GM18507 (cell line): ENCODE data around the gene PFKP.
"Not testable (repeated sequence)": the region's sequence is repeated elsewhere in the genome, so short reads cannot be mapped to it uniquely, and the experiment has no call there.

Experiments
- DNase-seq: peaks from one replicate; pipeline ENCODE4 v3.0.0; 2011; ENCODE audit warnings: low read depth; ENCODE audit not compliant: insufficient read length; ENCODE audit errors: extremely low spot score
- FAIRE-seq: peaks from 2 replicates; lab custom pipeline; 2011; peaks lifted over from hg19 to GRCh38; lab: Jason Lieb, UNC

PFKP gene

DNA sequence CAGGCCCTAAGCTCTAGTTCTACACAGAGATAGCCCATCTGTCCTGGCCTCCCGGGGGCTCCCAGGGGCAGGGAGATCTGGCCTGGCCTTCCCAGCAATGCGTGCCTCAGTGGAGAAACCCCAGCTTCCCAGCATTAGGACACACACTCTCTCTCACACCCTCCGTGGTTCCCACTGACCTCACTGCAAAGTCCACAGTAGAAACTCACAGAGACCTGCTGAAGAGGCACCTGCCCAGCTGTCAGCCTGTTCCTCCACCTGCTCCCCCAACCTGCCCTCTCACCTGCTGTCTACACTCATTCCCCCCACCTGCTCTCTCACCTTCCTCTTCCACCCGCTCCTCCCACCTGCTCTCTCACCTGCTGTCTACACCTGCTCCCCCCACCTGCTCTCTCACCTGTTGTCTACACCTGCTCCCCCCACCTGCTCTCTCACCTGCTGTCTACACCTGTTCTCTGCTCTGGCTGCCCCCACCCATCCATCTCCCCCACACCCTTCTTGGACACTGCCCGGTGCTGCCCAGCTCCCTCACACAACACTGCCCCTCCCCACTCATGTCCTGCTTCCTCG, 21.1 kb upstream of the PFKP start:
- DNase-seq (no peak), FAIRE-seq (no peak)

DNA sequence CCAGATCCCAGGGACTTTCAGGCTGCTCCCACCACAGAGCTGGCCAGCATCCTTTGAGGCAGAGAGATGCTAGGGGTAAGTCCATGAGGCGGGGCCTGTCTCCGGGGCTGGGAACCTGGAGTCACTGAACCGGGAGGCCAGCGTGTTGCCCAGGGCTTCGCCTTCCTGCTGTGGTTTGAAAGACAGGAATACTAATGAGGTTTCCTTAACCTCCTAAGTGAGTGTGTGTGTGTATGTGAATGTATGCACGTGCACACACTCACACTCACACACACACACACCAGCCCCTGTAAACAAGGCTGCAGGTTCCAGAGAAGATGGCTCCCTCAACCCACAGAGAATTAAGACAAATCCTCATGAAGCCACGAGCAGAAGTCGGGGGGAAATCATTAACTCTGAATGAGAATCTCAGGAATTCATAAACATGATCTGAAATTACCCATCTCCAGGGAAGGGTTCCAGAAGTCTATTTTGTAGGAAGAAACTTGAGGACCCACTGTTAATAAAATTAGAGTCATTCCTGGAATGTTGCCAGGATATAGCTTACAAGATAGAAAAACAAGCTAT, 20.3 kb upstream of the PFKP start:
- DNase-seq: no peak
- no peak for FAIRE-seq

DNA sequence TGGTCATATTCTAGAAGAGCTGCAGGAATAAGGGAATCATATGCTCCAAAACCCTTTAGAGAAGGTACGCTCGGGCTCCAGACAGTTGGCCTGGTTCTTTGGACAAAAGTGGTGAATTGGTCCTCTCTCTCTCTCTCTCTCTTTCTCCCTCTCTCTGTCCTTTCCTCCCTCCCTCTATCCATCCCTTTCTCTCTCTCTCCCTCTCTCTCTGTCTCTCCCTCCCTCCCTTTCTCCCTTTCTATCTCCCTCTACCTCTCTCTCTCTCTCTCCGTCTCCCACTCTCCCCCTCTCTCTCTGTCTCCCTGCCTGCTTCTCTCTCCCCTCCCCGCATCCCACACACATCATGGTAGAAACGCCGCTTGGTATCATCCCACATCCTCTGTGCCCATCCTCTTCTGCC, 19.8 kb upstream of the PFKP start:
- FAIRE-seq (no peak), DNase-seq (no peak)

DNA sequence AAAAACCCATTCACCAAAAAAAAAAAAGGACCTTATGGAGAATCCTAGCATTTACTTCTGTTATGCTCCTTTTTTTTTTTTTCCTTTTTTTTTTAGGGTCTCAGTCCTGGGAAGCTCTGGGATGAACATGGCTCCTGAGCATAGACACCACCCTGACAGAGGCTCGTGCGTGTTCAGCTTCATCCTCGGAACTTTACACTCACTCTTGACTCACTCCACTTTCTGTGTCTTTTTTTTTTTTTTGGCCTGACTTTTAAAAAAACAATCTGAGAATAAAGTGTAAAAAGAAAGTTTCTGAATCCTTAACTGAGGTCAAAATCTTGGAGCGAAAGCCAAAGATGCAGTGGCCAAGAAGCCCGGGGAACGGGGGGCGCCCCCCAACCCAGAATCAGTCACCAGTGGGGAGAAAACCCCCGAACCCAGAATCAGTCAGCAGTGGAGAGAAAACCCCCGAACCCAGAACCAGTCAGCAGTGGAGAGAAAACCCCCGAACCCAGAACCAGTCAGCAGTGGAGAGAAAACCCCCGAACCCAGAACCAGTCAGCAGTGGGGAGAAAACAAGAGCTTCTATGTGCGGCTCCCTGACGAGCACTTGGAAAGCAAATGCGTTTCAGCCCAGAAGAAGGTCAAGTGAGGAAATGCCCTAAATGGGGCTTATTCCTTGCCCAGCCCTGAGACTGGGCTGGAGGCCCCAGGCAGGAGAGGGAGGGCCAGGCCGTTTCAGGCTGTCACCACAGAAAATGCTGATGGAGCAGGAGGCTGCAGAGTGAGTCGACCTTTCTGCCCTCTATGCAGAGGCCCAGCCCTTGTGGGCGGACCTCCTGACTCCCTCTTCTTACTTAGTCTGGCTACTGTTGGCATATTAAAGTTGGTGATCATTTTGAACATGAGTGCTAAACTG, 19.0 kb upstream of the PFKP start:
- DNase-seq (no peak), FAIRE-seq (no peak)

DNA sequence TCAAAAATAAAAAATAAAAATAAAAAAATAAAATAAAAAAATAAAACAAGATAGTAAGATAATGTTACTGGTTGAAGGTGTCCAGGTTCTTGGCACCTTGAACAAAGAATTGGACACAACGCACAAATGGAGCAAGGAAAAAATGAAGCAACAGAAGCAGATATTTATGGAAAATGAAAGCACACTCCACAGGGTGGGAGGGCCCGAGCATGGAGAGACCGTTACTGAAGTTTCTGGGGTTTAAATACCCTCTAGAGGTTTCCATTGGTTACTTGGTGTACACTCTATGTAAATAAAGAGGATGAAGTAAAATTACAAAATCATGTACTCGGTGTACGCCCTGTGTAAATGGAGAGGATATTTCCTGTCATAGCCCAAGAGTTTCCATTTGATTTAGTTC, 15.7 kb upstream of the PFKP start:
- FAIRE-seq (no peak), DNase-seq (no peak)

GRCh38 chr10:3053155-3053554, 14.2 kb upstream of the PFKP start:
- FAIRE-seq (no peak), DNase-seq (no peak)

DNA sequence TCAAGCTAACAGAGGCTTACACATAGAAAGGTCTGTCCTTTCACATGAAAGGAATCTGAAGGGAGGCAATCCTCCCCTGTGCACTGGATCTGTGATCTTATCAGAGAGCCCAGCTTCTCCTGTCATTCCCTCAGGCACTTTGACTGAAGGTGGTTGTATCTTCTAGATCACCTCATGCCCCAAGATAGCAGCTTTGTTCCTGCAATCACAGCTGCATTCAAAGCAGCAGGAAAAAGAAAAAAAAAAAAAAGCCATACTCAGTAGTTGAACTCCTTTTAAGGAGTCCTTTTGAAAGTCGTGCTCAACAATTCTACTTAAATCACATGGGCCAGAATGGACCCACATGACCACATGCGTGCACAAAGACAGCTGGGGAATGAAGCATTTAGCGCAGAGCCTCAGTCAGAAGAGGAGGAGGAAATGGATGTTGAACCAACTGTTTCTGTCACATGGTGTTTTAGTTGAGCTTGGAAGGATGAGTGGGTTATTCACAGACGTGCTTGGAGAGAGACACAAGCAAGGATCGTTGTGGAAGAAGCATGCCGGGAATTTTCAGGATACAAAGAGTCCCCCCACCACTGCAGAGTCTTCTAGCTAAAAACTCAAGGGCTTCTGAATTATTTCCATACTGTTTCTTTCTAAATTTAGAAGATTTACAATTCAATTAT, 13.0 kb upstream of the PFKP start:
- DNase-seq: no peak
- no peak for FAIRE-seq

DNA sequence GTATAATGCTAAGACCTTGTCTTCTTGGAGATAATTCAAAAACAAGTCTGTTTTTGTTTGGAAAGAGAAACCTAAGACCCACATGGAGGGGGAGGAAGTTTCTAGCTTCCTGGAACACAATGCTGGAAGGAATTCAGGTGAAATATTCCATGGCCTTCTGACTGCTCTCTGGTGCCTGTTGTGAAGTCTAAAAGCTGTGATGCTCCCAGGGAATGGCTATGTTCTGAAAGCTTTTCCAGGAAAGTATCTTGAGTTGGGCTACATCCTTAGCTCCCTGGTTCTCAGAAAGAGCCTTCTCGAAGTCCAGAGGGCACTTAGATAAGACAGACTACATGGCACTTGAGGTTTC, 12.5 kb upstream of the PFKP start:
- no peak for DNase-seq
- FAIRE-seq: no peak

GRCh38 chr10:3056280-3057037, 10.9 kb upstream of the PFKP start:
- no peak for DNase-seq
- FAIRE-seq: no peak

GRCh38 chr10:3057946-3058345, 9.4 kb upstream of the PFKP start:
- FAIRE-seq (no peak), DNase-seq (no peak)

GRCh38 chr10:3059974-3060373, 7.4 kb upstream of the PFKP start:
- no peak for FAIRE-seq
- no peak for DNase-seq

- no peak for FAIRE-seq
- no peak for DNase-seq
Measured at GRCh38 chr10:3060481-3060889, 6.9 kb upstream of the PFKP start.

GRCh38 chr10:3061323-3061898, 5.9 kb upstream of the PFKP start:
- not testable (repeated sequence) for DNase-seq, FAIRE-seq

DNA sequence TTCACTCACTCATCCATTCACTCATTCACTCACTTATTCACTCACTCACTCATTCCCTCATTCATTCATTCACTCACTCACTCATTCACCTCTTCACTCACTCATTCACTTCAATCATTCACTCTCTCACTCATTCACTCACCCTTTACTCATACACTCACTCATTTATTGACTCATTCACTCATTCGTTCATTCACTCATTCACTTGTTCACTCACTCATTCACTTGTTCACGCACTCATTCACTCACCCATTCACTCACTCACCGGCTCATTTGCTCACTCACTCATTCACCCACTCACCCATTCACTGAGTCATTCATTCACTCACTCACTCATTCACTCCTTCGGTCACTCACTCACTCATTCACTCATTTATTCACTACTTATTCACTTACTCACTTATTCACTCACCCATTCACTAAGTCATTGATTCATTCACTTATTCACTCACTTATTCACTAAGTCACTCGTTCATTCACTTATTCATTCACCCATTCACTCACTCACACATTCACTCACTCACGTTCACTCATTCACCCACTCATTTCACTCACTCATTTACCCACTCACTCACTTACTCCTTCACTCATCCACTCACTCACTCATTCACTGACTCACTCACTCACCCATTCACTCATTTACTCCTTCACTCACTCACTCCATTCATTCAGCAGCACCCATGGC, 4.7 kb upstream of the PFKP start:
- DNase-seq: no peak
- FAIRE-seq: no peak

GRCh38 chr10:3064423-3064822, 2.9 kb upstream of the PFKP start:
- FAIRE-seq (no peak), DNase-seq (no peak)

GRCh38 chr10:3065622-3066021, 1.7 kb upstream of the PFKP start:
- no peak for DNase-seq
- no peak for FAIRE-seq

GRCh38 chr10:3066317-3067117, 831 bp upstream of the PFKP start:
- FAIRE-seq (no peak), DNase-seq (no peak)

- no peak for FAIRE-seq
Measured at GRCh38 chr10:3067859-3068179, 471 bp downstream of the PFKP start.

More at GRCh38 chr10:3067859-3068179, 471 bp downstream of the PFKP start:
- DNase-seq: no peak
